ENCODE results near the gene CCDC194.

CCDC194 gene

DNA sequence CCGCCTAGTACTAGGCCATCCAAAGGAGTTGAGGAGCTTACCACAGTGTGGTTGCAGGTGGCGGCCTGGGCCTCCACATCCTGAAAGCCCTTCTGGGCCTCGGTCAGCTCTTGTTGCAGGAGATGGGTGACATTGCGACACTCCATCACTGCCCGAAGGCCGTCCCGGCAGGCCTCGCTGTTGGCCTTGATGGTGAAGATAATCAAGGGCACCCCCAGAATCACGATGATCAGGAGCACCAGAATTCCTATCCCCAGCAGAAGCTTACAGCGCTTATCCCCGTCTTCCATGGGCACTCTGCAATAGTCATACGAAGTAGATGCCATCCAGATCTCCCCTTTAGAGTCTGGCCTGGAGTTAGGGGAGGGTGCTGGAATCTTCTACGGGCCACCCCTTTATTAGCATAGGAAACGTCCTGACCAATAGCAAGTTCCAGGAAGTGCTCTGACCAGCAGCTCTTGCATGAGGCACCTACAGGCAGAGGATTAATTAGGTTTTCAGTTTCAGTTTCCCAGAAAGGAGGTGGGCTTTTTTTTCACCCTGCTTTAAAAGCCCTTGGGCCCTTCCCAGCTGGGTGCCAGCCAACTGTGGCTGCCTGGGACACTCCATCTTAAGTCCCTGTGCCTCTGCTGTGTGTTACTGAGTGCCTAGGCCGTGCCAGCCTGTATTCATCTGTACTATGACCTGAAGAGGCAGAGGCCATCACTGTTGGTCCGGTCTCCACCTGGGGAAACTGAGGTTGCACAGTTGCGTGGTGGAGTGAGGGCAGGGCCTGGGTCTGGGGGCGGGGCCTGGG lies 11.5 kb upstream of the CCDC194 start, which contains the start of gene BST2:
Gene BST2, minus strand, starts transcription at position 381 of the 796 bp plus-strand sequence. Its CDS starts 55 bp downstream, at position 326.
- H3K4me3 ChIP-seq (ENCODE audit: low read length), result peak within 1 kb of the TSS; percentile 71
- H3K4me1 ChIP-seq (ENCODE audit: control insufficient read depth, insufficient read depth, low read length), result peaks cover 9% of the 10 kb centered on the region
- H3K27me3 ChIP-seq (replicated peaks; ENCODE audit: control insufficient read depth, insufficient read depth, low read length), result no peaks in the 10 kb centered on the region
- DNase-seq (ENCODE audit: low read depth), result no peak
- no peaks in the 10 kb centered on the region for H3K36me3 ChIP-seq (ENCODE audit: control insufficient read depth, insufficient read depth, low read length, severe bottlenecking)
- peak within 1 kb of the TSS; percentile 11 for H3K9ac ChIP-seq (ENCODE audit: low read length)
- no peaks in the 10 kb centered on the region for H3K9me3 ChIP-seq (ENCODE audit: control insufficient read depth, low read length)

DNA sequence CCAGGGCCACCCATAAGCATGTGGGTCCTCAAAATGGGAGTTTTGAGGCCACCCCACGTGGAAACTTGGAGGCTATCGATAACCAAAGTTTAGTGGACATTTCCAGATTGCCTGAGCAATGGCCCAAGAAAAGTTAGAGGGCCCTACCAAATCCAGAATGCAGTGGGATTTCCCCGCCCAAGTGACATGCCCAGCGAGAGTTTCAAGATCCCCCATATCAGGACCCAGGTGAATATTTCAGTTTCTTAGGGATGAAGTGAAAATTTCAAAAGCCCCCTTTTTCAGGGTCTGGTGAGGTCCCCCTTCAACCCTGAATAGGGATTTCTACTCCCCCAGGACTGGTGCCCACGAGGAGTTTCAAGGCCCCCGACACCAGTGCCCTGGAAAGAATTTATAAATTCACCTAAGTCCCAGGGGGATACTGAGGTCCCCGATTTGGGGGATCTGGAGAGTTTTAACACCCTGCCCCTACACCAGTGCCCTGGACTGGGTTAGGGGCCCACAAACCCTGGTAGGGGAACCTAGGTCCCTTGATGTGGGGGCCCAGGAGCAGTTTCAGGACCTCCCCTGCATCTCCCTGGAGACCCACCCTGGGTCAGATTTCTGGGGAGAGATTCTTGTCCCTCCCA lies 10.7 kb upstream of the CCDC194 start:
- no peaks in the 10 kb centered on the region for H3K9me3 ChIP-seq (ENCODE audit: control insufficient read depth, low read length)

DNA sequence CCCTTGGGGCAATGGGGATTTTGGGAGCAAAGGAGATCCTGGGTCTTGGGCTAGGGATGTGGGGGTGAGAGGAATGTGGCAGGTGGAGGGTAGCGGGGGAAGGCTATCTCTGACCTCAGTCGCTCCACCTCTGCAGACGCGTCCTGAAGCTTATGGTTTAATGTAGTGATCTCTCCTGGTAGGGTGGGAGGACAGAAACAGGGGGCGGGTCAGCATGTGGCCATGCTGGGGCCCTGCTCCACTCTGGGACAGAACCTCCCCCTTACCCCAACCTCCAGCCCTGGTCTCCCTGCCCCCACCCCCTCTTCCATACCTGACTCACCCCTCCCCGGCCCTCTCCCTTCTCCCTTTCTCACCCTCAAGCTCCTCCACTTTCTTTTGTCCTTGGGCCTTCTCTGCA lies 10.0 kb upstream of the CCDC194 start:
- Histone ChIP-seq H3K9ac (ENCODE audit: low read length) (no peak overlapping the region), H3K4me3 (ENCODE audit: low read length) (no peak overlapping the region), H3K36me3 (ENCODE audit: control insufficient read depth, insufficient read depth, low read length, severe bottlenecking) (no peaks in the 10 kb centered on the region), H3K27me3 (replicated peaks; ENCODE audit: control insufficient read depth, insufficient read depth, low read length) (no peaks in the 10 kb centered on the region), H3K4me1 (ENCODE audit: control insufficient read depth, insufficient read depth, low read length) (peaks cover 9% of the 10 kb centered on the region), H3K9me3 (ENCODE audit: control insufficient read depth, low read length) (no peaks in the 10 kb centered on the region)
- no peak for DNase-seq (ENCODE audit: low read depth)

More for the DNA sequence above, 10.7 kb upstream of the CCDC194 start:
- DNase-seq (ENCODE audit: low read depth), result no peak
- Histone ChIP-seq H3K4me1 (ENCODE audit: control insufficient read depth, insufficient read depth, low read length) (peaks cover 9% of the 10 kb centered on the region), H3K36me3 (ENCODE audit: control insufficient read depth, insufficient read depth, low read length, severe bottlenecking) (no peaks in the 10 kb centered on the region), H3K4me3 (ENCODE audit: low read length) (peak overlapping the region; percentile 71), H3K27me3 (replicated peaks; ENCODE audit: control insufficient read depth, insufficient read depth, low read length) (no peaks in the 10 kb centered on the region), H3K9ac (ENCODE audit: low read length) (peak overlapping the region; percentile 11)

DNA sequence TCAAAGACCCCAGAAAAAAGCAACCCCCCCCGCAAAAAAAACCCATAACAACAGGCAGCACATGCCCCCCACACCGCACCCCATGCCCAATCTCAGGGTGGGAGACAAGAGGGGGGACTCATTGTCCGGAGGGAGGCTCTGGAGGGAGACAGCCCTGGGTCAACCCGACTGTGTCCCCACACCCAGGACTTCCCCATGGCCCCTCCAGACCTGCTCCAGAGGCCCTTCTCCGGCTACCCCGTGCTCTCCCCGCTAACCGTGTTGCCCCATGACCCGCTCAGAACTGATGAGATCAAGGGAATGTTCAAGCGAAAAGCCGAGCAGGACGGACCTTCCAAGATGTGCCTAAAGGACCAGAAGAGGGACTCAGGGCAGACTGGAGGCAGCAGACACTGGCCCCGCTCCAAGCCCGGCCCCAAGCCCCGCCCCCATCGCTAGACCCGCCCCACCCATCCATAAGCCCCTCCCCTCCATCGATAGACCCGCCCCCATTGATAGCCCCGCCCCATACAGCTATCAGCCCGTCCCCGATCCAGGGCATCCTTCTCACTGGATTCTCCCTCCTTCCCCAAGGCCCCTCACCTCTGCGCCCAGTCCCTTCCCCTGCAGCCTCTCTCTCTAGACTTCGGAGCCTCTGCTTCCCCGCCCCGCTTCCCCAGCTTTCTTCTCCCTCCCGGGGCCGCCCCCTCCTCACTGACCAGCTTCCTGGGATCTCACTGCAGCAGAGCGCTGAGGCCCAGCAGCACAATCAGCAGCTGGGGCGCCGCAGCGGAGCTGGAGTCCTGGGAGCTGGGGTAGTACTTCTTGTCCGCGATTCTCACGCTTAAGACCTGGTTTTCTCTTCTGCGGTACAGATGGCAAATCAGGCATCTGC lies 9.2 kb upstream of the CCDC194 start:
- no peaks in the 10 kb centered on the region for H3K27me3 ChIP-seq (replicated peaks; ENCODE audit: control insufficient read depth, insufficient read depth, low read length)
- no peaks in the 10 kb centered on the region for H3K36me3 ChIP-seq (ENCODE audit: control insufficient read depth, insufficient read depth, low read length, severe bottlenecking)
- H3K9me3 ChIP-seq (ENCODE audit: control insufficient read depth, low read length), result no peaks in the 10 kb centered on the region
- peaks cover 9% of the 10 kb centered on the region for H3K4me1 ChIP-seq (ENCODE audit: control insufficient read depth, insufficient read depth, low read length)
- no peak overlapping the region for H3K9ac ChIP-seq (ENCODE audit: low read length)
- DNase-seq (ENCODE audit: low read depth), result peak; percentile 35
- H3K4me3 ChIP-seq (ENCODE audit: low read length), result no peak overlapping the region

DNA sequence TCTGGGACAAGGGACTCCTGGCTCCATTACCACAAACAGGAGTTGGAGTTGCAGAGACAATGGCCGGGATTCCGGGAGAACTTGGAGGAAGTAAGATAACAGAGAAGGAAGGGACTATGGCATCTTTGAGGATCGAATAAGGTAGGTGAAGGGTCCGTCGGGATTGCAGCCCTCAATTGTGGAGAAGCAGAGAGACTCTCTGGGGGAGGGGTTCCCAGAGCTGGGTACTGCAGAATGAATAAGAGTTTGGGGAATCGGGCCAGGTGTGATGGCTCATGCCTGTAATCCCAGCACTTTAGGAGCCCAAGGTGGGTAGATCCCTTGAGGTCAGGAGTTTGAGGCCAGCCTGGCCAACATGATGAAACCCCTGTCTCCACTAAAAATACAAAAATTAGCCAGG lies 7.6 kb upstream of the CCDC194 start:
- no peak for DNase-seq (ENCODE audit: low read depth)
- H3K4me1 ChIP-seq (ENCODE audit: control insufficient read depth, insufficient read depth, low read length), result peaks cover 6% of the 10 kb centered on the region
- H3K27me3 ChIP-seq (replicated peaks; ENCODE audit: control insufficient read depth, insufficient read depth, low read length), result no peaks in the 10 kb centered on the region
- no peaks in the 10 kb centered on the region for H3K36me3 ChIP-seq (ENCODE audit: control insufficient read depth, insufficient read depth, low read length, severe bottlenecking)
- H3K4me3 ChIP-seq (ENCODE audit: low read length), result no peak overlapping the region
- H3K9ac ChIP-seq (ENCODE audit: low read length), result no peak overlapping the region
- no peaks in the 10 kb centered on the region for H3K9me3 ChIP-seq (ENCODE audit: control insufficient read depth, low read length)

DNA sequence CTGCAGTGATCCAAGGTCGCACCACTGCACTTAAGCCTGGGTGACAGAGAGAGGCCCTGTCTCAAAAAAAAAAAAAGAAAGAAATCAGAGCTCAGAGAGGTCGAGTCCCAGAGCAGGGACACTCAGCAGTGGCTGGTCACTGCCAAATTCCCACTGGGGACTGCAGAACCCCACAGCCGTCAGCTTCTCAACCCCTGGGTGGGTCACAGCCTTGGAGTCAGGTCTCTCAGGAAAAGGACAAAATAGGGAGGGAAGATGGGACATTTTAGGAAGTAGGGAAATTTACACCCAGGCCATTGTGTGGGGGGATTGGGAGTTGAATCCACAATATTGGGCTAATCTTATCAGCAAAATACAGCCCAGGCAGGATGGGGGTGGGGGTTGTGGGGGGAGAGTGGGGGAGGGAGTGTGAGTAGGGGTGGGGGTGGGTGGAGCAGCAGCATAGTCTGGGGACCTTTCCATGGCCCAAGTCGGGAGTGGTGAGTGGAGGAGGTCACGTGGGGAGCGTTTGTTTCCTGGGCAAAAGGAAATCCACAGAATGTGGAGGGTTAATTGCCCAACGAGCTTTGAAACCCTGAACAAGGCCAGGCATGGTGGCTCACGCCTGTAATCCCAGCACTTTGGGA lies 5.0 kb upstream of the CCDC194 start:
- Histone ChIP-seq H3K4me3 (ENCODE audit: low read length) (no peak overlapping the region), H3K4me1 (ENCODE audit: control insufficient read depth, insufficient read depth, low read length) (no peaks in the 10 kb centered on the region), H3K9ac (ENCODE audit: low read length) (no peak overlapping the region), H3K27me3 (replicated peaks; ENCODE audit: control insufficient read depth, insufficient read depth, low read length) (peaks cover 3% of the 10 kb centered on the region), H3K36me3 (ENCODE audit: control insufficient read depth, insufficient read depth, low read length, severe bottlenecking) (no peaks in the 10 kb centered on the region), H3K9me3 (ENCODE audit: control insufficient read depth, low read length) (no peaks in the 10 kb centered on the region)
- DNase-seq (ENCODE audit: low read depth), result no peak

DNA sequence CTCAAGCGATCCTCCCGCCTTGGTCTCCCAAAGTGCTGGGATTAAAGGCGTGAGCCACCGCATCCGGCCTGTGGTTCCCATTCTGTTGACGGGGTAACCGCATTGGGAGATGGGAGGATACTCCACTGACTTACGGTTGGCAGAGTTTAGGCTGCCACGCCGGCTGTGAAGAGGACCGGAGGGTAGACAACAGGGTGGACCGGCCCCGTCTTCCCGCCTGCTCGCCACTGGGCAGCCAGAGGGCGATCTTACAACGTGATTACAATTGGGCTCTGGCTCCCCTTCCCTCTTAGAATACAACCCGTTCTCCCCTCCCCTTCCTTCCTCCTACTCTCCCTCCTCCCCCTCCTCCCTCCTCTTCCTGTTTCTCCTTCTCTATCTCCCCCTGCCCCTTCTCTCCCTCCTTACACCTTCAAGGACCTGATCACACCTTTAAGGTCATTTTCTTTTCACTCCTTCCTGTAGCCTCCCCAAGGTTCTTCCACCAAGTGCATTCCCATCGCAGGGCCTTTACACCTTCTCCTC lies 957 bp upstream of the CCDC194 start:
- H3K36me3 ChIP-seq (ENCODE audit: control insufficient read depth, insufficient read depth, low read length, severe bottlenecking), result no peaks in the 10 kb centered on the region
- peaks cover 4% of the 10 kb centered on the region for H3K27me3 ChIP-seq (replicated peaks; ENCODE audit: control insufficient read depth, insufficient read depth, low read length)
- peaks cover 10% of the 10 kb centered on the region for H3K4me1 ChIP-seq (ENCODE audit: control insufficient read depth, insufficient read depth, low read length)
- peak; percentile 71 for DNase-seq (ENCODE audit: low read depth)
- H3K9me3 ChIP-seq (ENCODE audit: control insufficient read depth, low read length), result no peaks in the 10 kb centered on the region
- no peak overlapping the region for H3K4me3 ChIP-seq (ENCODE audit: low read length)
- H3K9ac ChIP-seq (ENCODE audit: low read length), result no peak overlapping the region

DNA sequence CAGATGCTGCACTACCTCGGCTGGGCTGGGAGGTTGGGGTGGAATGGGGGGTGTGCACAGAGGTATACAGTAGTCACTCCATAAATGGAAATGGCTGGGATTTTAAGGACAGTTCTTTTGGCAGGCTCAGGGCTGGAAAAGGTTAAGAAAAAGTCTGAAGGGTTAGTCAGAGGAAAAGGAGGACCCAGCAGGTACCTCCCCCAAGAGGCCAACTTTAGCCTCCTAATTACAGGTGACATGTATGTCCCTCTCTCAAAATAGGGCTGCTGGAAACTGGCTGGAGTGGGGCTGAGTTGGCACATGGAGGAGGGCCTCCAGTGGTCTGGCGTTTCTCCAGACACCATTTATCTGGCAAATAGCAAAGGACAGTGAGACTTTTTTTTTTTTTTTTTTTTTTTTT lies 994 bp downstream of the CCDC194 start:
- H3K9me3 ChIP-seq (ENCODE audit: control insufficient read depth, low read length), result peaks cover 8% of the 10 kb centered on the region
- H3K27me3 ChIP-seq (replicated peaks; ENCODE audit: control insufficient read depth, insufficient read depth, low read length), result peaks cover 4% of the 10 kb centered on the region
- no peaks in the 10 kb centered on the region for H3K36me3 ChIP-seq (ENCODE audit: control insufficient read depth, insufficient read depth, low read length, severe bottlenecking)
- no peak overlapping the region for H3K4me3 ChIP-seq (ENCODE audit: low read length)
- no peak for DNase-seq (ENCODE audit: low read depth)
- peaks cover 10% of the 10 kb centered on the region for H3K4me1 ChIP-seq (ENCODE audit: control insufficient read depth, insufficient read depth, low read length)
- H3K9ac ChIP-seq (ENCODE audit: low read length), result no peak overlapping the region

DNA sequence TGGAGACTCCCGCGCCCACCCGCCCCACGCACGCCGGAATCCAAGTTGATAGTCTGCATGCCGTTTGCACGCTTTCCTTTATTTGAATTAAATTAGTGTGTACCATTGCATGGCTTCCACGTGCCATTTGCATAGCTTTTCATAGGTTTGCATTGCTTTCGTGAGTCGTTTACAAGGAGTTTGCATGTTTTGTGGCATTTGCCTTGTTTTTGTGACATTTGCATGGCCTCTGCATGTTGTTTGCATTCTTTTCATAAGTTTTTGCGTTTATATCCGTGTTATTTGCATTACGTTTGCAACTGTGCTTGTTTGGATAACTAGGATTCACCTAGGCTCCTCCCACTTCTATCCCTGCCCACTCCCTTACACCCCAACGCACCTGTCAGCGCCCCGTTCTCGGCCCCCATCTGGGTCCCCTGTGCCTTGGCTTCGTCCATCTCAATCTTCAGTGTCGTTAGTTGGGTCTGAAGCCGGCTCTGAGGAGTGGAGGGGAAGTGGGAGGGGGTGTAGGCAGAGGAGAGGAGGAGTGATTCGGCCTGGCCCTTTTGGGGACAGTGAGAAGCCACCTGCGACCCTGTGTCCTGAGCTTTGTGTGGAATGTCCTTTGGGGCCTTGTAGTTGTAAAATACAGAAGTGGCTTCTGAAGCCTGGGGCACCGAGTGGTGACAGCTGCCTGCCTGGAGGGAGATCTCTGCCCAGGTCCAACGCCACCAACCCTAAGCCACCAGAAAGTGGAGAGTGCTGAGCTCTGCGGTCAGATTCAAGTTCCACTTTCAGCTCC lies 2.4 kb downstream of the CCDC194 start:
- peak overlapping the region; percentile 84 for H3K4me3 ChIP-seq (ENCODE audit: low read length)
- peak overlapping the region; percentile 50 for H3K9ac ChIP-seq (ENCODE audit: low read length)
- no peak for DNase-seq (ENCODE audit: low read depth)
- H3K36me3 ChIP-seq (ENCODE audit: control insufficient read depth, insufficient read depth, low read length, severe bottlenecking), result no peaks in the 10 kb centered on the region
- peaks cover 4% of the 10 kb centered on the region for H3K27me3 ChIP-seq (replicated peaks; ENCODE audit: control insufficient read depth, insufficient read depth, low read length)
- peaks cover 10% of the 10 kb centered on the region for H3K4me1 ChIP-seq (ENCODE audit: control insufficient read depth, insufficient read depth, low read length)
- peaks cover 8% of the 10 kb centered on the region for H3K9me3 ChIP-seq (ENCODE audit: control insufficient read depth, low read length)

DNA sequence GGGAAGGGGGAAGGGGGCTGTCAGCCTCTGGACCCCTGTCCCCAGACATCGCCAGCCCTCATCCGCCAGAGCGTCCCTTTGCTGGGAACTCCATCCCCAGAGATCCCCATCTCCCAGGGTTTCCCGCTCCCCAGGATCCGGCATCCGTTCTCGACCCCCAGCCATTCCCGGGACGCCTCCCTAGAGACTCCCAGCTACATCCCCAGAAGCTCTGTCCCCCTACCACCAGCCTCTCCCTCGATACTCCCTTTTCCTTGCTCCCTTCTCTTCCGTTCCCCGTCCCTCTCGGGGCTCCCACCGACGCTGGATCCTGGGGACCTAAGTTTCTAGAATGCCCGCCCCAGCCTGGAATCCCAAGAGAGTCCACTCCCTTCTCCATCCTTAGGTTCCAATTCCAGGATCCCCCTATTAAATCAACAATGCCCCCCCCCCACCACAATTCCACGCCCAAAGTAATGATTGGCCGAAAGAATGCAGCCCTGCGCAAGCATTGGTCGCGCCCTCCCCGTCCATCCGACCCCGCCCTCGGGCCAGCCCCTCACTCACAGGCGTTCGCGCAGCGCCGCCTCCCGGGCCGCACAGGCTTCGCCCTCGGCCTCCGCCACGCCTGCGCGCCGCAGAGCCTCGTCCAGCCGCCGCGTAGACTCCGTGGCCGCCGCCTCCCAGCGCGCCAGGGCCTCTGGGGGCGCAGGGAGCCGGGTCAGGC lies 3.2 kb downstream of the CCDC194 start:
- Histone ChIP-seq H3K4me1 (ENCODE audit: control insufficient read depth, insufficient read depth, low read length) (peaks cover 10% of the 10 kb centered on the region), H3K4me3 (ENCODE audit: low read length) (peak overlapping the region; percentile 84), H3K9ac (ENCODE audit: low read length) (peak overlapping the region; percentile 73), H3K27me3 (replicated peaks; ENCODE audit: control insufficient read depth, insufficient read depth, low read length) (peaks cover 4% of the 10 kb centered on the region), H3K9me3 (ENCODE audit: control insufficient read depth, low read length) (peaks cover 8% of the 10 kb centered on the region), H3K36me3 (ENCODE audit: control insufficient read depth, insufficient read depth, low read length, severe bottlenecking) (no peaks in the 10 kb centered on the region)
- peak; percentile 98 for DNase-seq (ENCODE audit: low read depth)
